Stomach (tissue), 9 donors: Measurements from ENCODE around the gene MTM1. TPM values are rescaled to one million over a fixed set of nuclear protein-coding genes. Genes with fewer than 3 reads are reported as not detected.

ENCODE experiments used
- DNase-seq, 2 donors: peaks; one replicate each; pipeline versions ENCODE4 v3.0.0 to v3.0.0-alpha.2; 2013 to 2019
- H3K27ac ChIP-seq, 5 donors: fragments of 200-600 bp in 4 of 5; sonication (generic) in 4 of 5; one replicate each; pipeline ENCODE4 v1.5.1; 2013 to 2019; ENCODE audit warnings: mild to moderate bottlenecking in 1 of 5, moderate library complexity in 1 of 5
- H3K27me3 ChIP-seq, 3 donors: fragments of 200-600 bp; sonication (generic); one replicate each; pipeline ENCODE4 v1.5.1; 2017 to 2019; ENCODE audit warnings: mixed run types in 1 of 3
- H3K36me3 ChIP-seq, 4 donors: fragments of 200-600 bp; sonication (generic); 1 replicate in 3 of 4; 2 replicates in 1 of 4; pipeline ENCODE4 v1.5.1; 2016 to 2019
- H3K4me1 ChIP-seq, 4 donors: fragments of 200-600 bp; sonication (generic); one replicate each; pipeline ENCODE4 v1.5.1; 2016 to 2019
- H3K4me3 ChIP-seq, 4 donors: fragments of 200-600 bp; sonication (generic) in 3 of 4; one replicate each; pipeline ENCODE4 v1.5.1; 2016 to 2019; ENCODE audit warnings: mild to moderate bottlenecking in 1 of 4
- H3K9me3 ChIP-seq, 4 donors: fragments of 200-600 bp; sonication (generic); one replicate each; pipeline ENCODE4 v1.5.1; 2016 to 2019
- EP300 ChIP-seq: sonication (generic); formaldehyde crosslinking; IDR thresholded peaks from one replicate; pipeline ENCODE4 v1.6.1; 2017; ENCODE audit warnings: antibody characterized with exemption
- POLR2A ChIP-seq, 4 donors: fragments of 450-650 bp; IDR thresholded peaks; one replicate each; pipeline ENCODE4 v1.6.1; 2016; ENCODE audit warnings: antibody characterized with exemption in 4 of 4, control low read depth in 2 of 4, mild to moderate bottlenecking in 1 of 4, moderate library complexity in 1 of 4
- POLR2AphosphoS5 ChIP-seq, 3 donors: sonication (generic); formaldehyde crosslinking; IDR thresholded peaks; one replicate each; pipeline ENCODE4 v1.6.1; 2016; ENCODE audit warnings: antibody characterized with exemption in 3 of 3
- WGBS, 5 donors: extraction: QIAGEN DNeasy Blood & Tissue Kit in 3 of 5; methylation state at CpG; one replicate each; pipeline versions ENCODE4 v1.1.5 to v1.1.7; 2013 to 2018; 5-methylcytosine and 5-hydroxymethylcytosine counted together
- intact Hi-C: fragments of 100-400 bp; cut with DNase I; formaldehyde crosslinking; loops from one replicate; pipeline ENCODE4 v1.15.1; 2023; ENCODE audit warnings: low total_unique reads
- polyA plus RNA-seq, 3 donors: library from polyadenylated mRNA; stranded (reverse); fragments of 200-250 nt; gene quantifications; one replicate each; pipeline ENCODE4 v1.2.3, GENCODE V29; 2013
- total RNA-seq, 5 donors: library from RNA; depleted of rRNA; stranded (reverse); fragments of >200 nt; gene quantifications; one replicate each; pipeline versions ENCODE4 v1.1.0 to v1.2.3, GENCODE V29; 2014 to 2016
- TF ChIP-seq, protein P1 (sequence below), 7 experiments: fragments of 450-650 bp in 4 of 7; fragments of 200-600 bp in 3 of 7; sonication (generic) in 3 of 7; IDR thresholded peaks; one replicate each; pipeline ENCODE4 v1.5.1; 2016 to 2019; ENCODE audit warnings: antibody characterized with exemption in 7 of 7, control low read depth in 2 of 7, mild to moderate bottlenecking in 1 of 7
- donor health status: healthy with polysubstance abuse.
- donor health status: Bipolar disorder and iron deficiency.
- donor health status: healthy.

MTM1 gene
- total and polyA plus RNA-seq, 8 donors: 3.5 to 28.0 (median 6.7) TPM

DNA sequence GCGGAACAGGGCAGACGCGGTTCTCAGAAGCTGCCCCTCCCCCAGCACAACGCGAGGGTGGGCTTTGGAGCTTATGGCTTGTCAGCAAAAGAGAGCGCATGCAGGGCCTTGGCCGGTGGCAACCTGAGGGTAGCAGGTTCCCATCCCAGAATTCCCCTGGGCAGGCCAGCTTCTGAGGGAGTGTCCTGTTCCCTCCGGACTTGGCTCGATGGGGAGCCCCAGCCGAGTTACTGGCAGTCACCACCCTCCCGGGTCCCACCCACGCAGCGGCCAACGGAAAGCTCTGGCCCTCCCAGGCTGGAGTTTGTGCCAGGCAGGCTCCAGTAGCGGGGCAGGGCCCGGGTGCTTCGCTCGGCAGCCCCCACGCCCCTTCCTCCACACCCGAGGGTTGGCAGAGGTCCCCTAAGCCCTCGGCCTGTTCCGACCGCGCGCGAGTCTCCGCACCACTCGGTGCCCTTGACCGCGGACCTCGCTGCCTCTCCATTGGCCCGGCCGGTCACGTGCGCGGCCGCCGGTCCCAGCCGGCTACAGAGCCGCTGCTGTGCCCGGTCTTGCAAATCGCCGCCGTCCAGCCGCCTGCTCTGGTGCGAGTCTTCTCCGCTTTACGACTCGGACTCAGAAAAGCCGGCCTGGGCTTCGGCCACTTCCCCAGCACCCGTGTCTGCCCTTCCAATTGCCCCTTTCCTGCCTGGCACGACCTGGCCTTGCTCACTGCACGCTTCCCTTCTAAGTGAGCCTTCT is 20.9 kb upstream of the MTM1 start:
- H3K9me3 ChIP-seq: no peaks in the 10 kb centered on the region
- no peaks in the 10 kb centered on the region for H3K36me3 ChIP-seq
- 9 to 40% (median 15%) methylated on average over 4 to 54 of the region's 54 CpGs for WGBS, 5 donors
- TF ChIP-seq POLR2AphosphoS5 (IDR thresholded peaks at IDR 0.05) (peak in 1 of 3 donors; percentile 9), EP300 (peak; percentile 13)
- TF ChIP-seq, protein P1, sequence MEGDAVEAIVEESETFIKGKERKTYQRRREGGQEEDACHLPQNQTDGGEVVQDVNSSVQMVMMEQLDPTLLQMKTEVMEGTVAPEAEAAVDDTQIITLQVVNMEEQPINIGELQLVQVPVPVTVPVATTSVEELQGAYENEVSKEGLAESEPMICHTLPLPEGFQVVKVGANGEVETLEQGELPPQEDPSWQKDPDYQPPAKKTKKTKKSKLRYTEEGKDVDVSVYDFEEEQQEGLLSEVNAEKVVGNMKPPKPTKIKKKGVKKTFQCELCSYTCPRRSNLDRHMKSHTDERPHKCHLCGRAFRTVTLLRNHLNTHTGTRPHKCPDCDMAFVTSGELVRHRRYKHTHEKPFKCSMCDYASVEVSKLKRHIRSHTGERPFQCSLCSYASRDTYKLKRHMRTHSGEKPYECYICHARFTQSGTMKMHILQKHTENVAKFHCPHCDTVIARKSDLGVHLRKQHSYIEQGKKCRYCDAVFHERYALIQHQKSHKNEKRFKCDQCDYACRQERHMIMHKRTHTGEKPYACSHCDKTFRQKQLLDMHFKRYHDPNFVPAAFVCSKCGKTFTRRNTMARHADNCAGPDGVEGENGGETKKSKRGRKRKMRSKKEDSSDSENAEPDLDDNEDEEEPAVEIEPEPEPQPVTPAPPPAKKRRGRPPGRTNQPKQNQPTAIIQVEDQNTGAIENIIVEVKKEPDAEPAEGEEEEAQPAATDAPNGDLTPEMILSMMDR (IDR thresholded peaks at IDR 0.05): no peak
- DNase-seq: peak; percentile 66 to 87
- H3K27ac ChIP-seq: peak overlapping the region; percentile 68 to 77 (median 72)
- H3K4me1 ChIP-seq: peaks cover 0 to 24% (median 0%) of the 10 kb centered on the region in 4 donors
- peak overlapping the region; percentile 28 to 39 (median 34) for H3K4me3 ChIP-seq
- intact Hi-C loops: no loop called here
- H3K27me3 ChIP-seq: no peaks in the 10 kb centered on the region

DNA sequence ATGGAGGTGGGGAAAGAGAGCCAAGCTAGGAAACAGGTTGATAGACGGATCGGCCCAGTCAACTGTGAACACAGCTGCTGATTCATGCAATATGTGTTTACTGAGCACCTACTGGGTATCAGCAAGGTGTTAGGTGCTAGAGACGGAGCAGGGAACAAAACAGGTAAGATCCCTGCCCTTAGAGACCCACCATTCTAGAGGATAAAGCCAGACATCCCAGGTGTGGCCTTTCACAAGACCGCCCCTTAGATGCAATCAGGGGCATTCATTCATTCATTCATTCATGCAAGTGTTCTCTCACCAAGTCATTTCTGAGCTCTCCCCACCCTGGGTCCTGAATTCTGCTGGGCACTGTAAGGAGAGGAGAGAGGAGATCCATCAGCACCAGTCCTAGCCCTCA is 20.2 kb upstream of the MTM1 start:
- Histone ChIP-seq H3K27me3 (no peaks in the 10 kb centered on the region), H3K27ac (peak overlapping the region; percentile 68 to 77 (median 72)), H3K36me3 (no peaks in the 10 kb centered on the region), H3K4me3 (peak overlapping the region in 2 of 4 donors; percentile 35 to 39), H3K9me3 (no peaks in the 10 kb centered on the region), H3K4me1 (peaks cover 0 to 24% (median 0%) of the 10 kb centered on the region in 4 donors)
- intact Hi-C loops: no loop called here
- 65 to 78% (median 71%) methylated on average over 3 to 4 of the region's 4 CpGs for WGBS, 5 donors
- TF ChIP-seq, protein P1 (IDR thresholded peaks at IDR 0.05): no peak
- TF ChIP-seq POLR2A (IDR thresholded peaks at IDR 0.05) (no peak), EP300 (no peak), POLR2AphosphoS5 (IDR thresholded peaks at IDR 0.05) (no peak)
- no peak for DNase-seq

DNA sequence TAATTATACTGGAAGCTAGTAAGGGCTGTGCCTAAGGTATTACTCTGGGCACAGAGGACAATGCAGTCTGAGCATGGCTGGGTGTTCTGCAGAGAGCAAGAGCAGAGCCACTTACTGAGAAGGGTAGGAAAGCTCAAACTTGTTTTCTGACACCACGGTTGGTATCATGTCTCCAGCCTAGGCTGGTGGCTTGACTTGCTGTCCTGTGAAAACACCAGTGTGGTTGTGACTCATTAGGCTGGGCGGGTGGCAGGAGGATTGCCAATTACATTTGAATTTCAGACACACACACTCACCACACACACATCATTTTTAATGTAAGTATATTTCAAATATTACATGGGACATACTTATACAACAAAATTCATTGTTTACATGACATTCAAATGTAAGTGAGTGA is 19.7 kb upstream of the MTM1 start:
- no peak overlapping the region for H3K4me3 ChIP-seq
- peaks cover 0 to 24% (median 0%) of the 10 kb centered on the region in 4 donors for H3K4me1 ChIP-seq
- no peak overlapping the region for H3K27ac ChIP-seq
- intact Hi-C loops: no loop called here
- no peak for DNase-seq
- no peaks in the 10 kb centered on the region for H3K36me3 ChIP-seq
- no peak for TF ChIP-seq POLR2AphosphoS5 (IDR thresholded peaks at IDR 0.05)
- TF ChIP-seq, protein P1 (IDR thresholded peaks at IDR 0.05): no peak
- no peak for TF ChIP-seq EP300
- no peak for TF ChIP-seq POLR2A (IDR thresholded peaks at IDR 0.05)
- 55 to 80% (median 66%) methylated on average over 2 of the region's 2 CpGs for WGBS, 5 donors
- no peaks in the 10 kb centered on the region for H3K9me3 ChIP-seq
- no peaks in the 10 kb centered on the region for H3K27me3 ChIP-seq

DNA sequence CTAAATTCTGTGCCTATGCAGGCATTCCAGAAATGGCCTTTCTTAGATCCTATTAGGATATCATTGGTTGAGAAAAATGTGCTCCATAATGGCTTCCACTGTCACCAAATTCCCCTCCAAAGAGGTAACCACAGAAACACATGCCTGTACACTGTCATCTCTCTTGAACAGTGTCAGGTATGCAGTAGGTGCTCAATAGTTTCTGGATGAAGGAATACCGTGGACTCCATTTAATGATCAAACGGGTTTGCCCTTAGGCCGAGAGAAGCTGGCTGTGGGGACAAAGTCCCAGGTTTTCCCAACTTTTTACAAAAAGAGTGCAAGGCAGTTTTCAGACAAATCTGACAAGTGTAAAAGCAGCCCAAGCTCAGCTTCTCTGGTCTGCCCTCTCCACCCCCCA is 16.5 kb upstream of the MTM1 start:
- Histone ChIP-seq H3K4me1 (peaks cover 0 to 12% (median 0%) of the 10 kb centered on the region in 4 donors), H3K36me3 (no peaks in the 10 kb centered on the region), H3K27ac (no peak overlapping the region), H3K9me3 (no peaks in the 10 kb centered on the region), H3K4me3 (no peak overlapping the region), H3K27me3 (no peaks in the 10 kb centered on the region)
- DNase-seq: no peak
- intact Hi-C loops: no loop called here
- no peak for TF ChIP-seq POLR2A (IDR thresholded peaks at IDR 0.05)
- TF ChIP-seq, protein P1 (IDR thresholded peaks at IDR 0.05): no peak
- no peak for TF ChIP-seq EP300
- no peak for TF ChIP-seq POLR2AphosphoS5 (IDR thresholded peaks at IDR 0.05)
- 83 to 97% (median 88%) methylated on average over 3 of the region's 3 CpGs for WGBS, 5 donors
